ENCODE data around the gene NAXD. TPM values are rescaled to one million over a fixed set of nuclear protein-coding genes. Genes with fewer than 3 reads are reported as not detected.
A peak's percentile ranks its signal among the peaks of the same experiment; 100 is the strongest.

The NAXD gene
- total RNA-seq, 1 experiment from 2014 or later = 32.1 TPM

GRCh38 chr13:110634558-110634957 lies 19.2 kb downstream of the NAXD start:
- Histone ChIP-seq H3K9me3 (ENCODE audit: control insufficient read depth in 1 of 2, insufficient read depth in 1 of 2, low read depth in 1 of 2, low read length in 2 of 2) (no peaks in the 10 kb centered on the region), H3K27ac (ENCODE audit: low read depth, low read length) (no peak overlapping the region; the same call in 1 of the 2 replicates), H3K36me3 (ENCODE audit: control insufficient read depth in 1 of 2, insufficient read depth in 2 of 2, low read length in 2 of 2) (peaks cover 15 to 26% of the 10 kb centered on the region in 2 experiments; a peak in 3 of 4 replicates), H3K79me2 (ENCODE audit: insufficient read depth, low read length) (peaks cover 48% of the 10 kb centered on the region), H3K4me1 (ENCODE audit: control insufficient read depth in 1 of 2, insufficient read depth in 2 of 2, low read length in 2 of 2) (peaks cover 0 to 13% of the 10 kb centered on the region in 2 experiments; a peak in 1 of 4 replicates), H3K9ac (ENCODE audit: low read length) (no peak overlapping the region), H3K4me3 (replicated peaks in 1 of 2; ENCODE audit: low read depth in 1 of 2, low read length in 2 of 2) (no peak overlapping the region), H2AFZ (ENCODE audit: low read depth, low read length, poor library complexity, severe bottlenecking) (no peak overlapping the region), H3K9me2 (ENCODE audit: insufficient read depth) (no peaks in the 10 kb centered on the region), H3K4me2 (ENCODE audit: low read length) (no peak overlapping the region), H4K20me1 (ENCODE audit: insufficient read depth) (0 out of 2 replicates have a peak, but pooled peaks cover 2% of the 10 kb centered on the region), H3K27me3 (ENCODE audit: insufficient read depth, low read length) (no peaks in the 10 kb centered on the region)
- intact Hi-C loops (cut with micrococcal nuclease) = no loop called here
- TF ChIP-seq MAX (IDR thresholded peaks at IDR 0.05) (peak; percentile 53; the same call in 1 of the 2 replicates), FOSL1 (IDR thresholded peaks at IDR 0.05; ENCODE audit: low read depth) (peak; percentile 12; the same call in 1 of the 2 replicates), EZH2 (IDR thresholded peaks at IDR 0.05) (no peak)
- no TSS peak for BruUV-seq (replicated peaks)
- POLR2A ChIA-PET = no interaction called here
- ATAC-seq (peak; percentile 69), DNase-seq (ENCODE audit: low read depth, low spot score) (peak; percentile 12)
- RAD21 ChIA-PET (ENCODE audit: low non-redundant PET in 1 of 2, low total read pairs in 2 of 2, uncharacterized antibody in 2 of 2, unreplicated experiment in 2 of 2) = no interaction called here
- CTCF ChIA-PET = no interaction called here

GRCh38 chr13:110635405-110636002 lies 20.2 kb downstream of the NAXD start:
- H3K4me1 ChIP-seq (ENCODE audit: control insufficient read depth in 1 of 2, insufficient read depth in 2 of 2, low read length in 2 of 2) = peaks cover 0 to 13% of the 10 kb centered on the region in 2 experiments; a peak in 1 of 4 replicates
- no TSS peak for BruUV-seq (replicated peaks)
- no peaks in the 10 kb centered on the region for H4K20me1 ChIP-seq (ENCODE audit: insufficient read depth)
- no peak overlapping the region for H3K9ac ChIP-seq (ENCODE audit: low read length)
- no peak overlapping the region for H3K4me3 ChIP-seq (replicated peaks in 1 of 2; ENCODE audit: low read depth in 1 of 2, low read length in 2 of 2)
- H3K27me3 ChIP-seq (ENCODE audit: insufficient read depth, low read length) = no peaks in the 10 kb centered on the region
- intact Hi-C loops (cut with micrococcal nuclease) = no loop called here
- H3K9me3 ChIP-seq (ENCODE audit: control insufficient read depth in 1 of 2, insufficient read depth in 1 of 2, low read depth in 1 of 2, low read length in 2 of 2) = no peaks in the 10 kb centered on the region
- H3K4me2 ChIP-seq (ENCODE audit: low read length) = no peak overlapping the region
- H3K36me3 ChIP-seq (ENCODE audit: control insufficient read depth in 1 of 2, insufficient read depth in 2 of 2, low read length in 2 of 2) = peaks cover 20 to 26% of the 10 kb centered on the region in 2 experiments; a peak in 3 of 4 replicates
- no peaks in the 10 kb centered on the region for H3K9me2 ChIP-seq (ENCODE audit: insufficient read depth)
- no peak for DNase-seq (ENCODE audit: low read depth, low spot score)
- peaks cover 38% of the 10 kb centered on the region for H3K79me2 ChIP-seq (ENCODE audit: insufficient read depth, low read length)
- no peak overlapping the region for H2AFZ ChIP-seq (ENCODE audit: low read depth, low read length, poor library complexity, severe bottlenecking)
- ChIA-PET POLR2A (no interaction called here), CTCF (no interaction called here), RAD21 (ENCODE audit: low non-redundant PET in 1 of 2, low total read pairs in 2 of 2, uncharacterized antibody in 2 of 2, unreplicated experiment in 2 of 2) (no interaction called here)
- H3K27ac ChIP-seq (ENCODE audit: low read depth, low read length) = no peak overlapping the region
- no peak for ATAC-seq
- TF ChIP-seq RAD21 (IDR thresholded peaks at IDR 0.05; ENCODE audit: low read depth) (no peak), POLR2AphosphoS5 (IDR thresholded peaks at IDR 0.05; ENCODE audit: low read depth, low read length) (no peak), MAX (IDR thresholded peaks at IDR 0.05) (no peak), EZH2phosphoT487 (IDR thresholded peaks at IDR 0.05; ENCODE audit: borderline replicate concordance) (no peak), JUND (IDR thresholded peaks at IDR 0.05) (no peak), CTCF (IDR thresholded peaks at IDR 0.05 in 2 of 3, conservative IDR thresholded peaks at IDR 0.05 in 1 of 3; ENCODE audit: borderline replicate concordance in 1 of 3, insufficient read depth in 1 of 3, low read depth in 2 of 3, low read length in 2 of 3) (no peak), ATF3 (IDR thresholded peaks at IDR 0.05) (no peak), SP1 (IDR thresholded peaks at IDR 0.05; ENCODE audit: low read depth) (no peak), ZNF274 (IDR thresholded peaks at IDR 0.05; ENCODE audit: low read depth, low read length) (no peak), POLR2A (IDR thresholded peaks at IDR 0.05; ENCODE audit: borderline replicate concordance, extremely low read depth, insufficient read depth, insufficient read length) (no peak), EGR1 (IDR thresholded peaks at IDR 0.05; ENCODE audit: low read depth) (no peak), FOSL1 (IDR thresholded peaks at IDR 0.05; ENCODE audit: low read depth) (no peak), REST (IDR thresholded peaks at IDR 0.05; ENCODE audit: low read depth) (no peak)

Measured in HCT116 (cell line).